ENCODE results near the gene PCOLCE2. TPM values are rescaled to one million over a fixed set of nuclear protein-coding genes. Genes with fewer than 3 reads are reported as not detected.

The PCOLCE2 gene
- total and polyA plus RNA-seq, 12 donors, result 49.9 to 143 (median 69.6) TPM

GRCh38 chr3:142801746-142802145, 87.1 kb downstream of the PCOLCE2 start:
- Histone ChIP-seq H3K9me3 (no peaks in the 10 kb centered on the region), H3K27me3 (no peaks in the 10 kb centered on the region), H3K36me3 (peaks cover 0 to 49% (median 0%) of the 10 kb centered on the region in 9 donors), H3K4me3 (no peak overlapping the region), H3K4me1 (peaks cover 0 to 7% (median 0%) of the 10 kb centered on the region in 9 donors), H3K27ac (no peak overlapping the region)
- TF ChIP-seq, protein P1, sequence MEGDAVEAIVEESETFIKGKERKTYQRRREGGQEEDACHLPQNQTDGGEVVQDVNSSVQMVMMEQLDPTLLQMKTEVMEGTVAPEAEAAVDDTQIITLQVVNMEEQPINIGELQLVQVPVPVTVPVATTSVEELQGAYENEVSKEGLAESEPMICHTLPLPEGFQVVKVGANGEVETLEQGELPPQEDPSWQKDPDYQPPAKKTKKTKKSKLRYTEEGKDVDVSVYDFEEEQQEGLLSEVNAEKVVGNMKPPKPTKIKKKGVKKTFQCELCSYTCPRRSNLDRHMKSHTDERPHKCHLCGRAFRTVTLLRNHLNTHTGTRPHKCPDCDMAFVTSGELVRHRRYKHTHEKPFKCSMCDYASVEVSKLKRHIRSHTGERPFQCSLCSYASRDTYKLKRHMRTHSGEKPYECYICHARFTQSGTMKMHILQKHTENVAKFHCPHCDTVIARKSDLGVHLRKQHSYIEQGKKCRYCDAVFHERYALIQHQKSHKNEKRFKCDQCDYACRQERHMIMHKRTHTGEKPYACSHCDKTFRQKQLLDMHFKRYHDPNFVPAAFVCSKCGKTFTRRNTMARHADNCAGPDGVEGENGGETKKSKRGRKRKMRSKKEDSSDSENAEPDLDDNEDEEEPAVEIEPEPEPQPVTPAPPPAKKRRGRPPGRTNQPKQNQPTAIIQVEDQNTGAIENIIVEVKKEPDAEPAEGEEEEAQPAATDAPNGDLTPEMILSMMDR (IDR thresholded peaks at IDR 0.05), result no peak
- DNase-seq (no peak), ATAC-seq (no peak)
- intact Hi-C loops (cut with DNase I), result loop anchor here in 1 of 10 donors (10.0 kb wide), 1 partner anchor 207 kb away; the partner anchor contains the start of gene PLS1
- 71 to 79% methylated on average over 2 of the region's 2 CpGs for WGBS, 2 donors

- ATAC-seq, result no peak
- Histone ChIP-seq H3K27me3 (no peaks in the 10 kb centered on the region), H3K4me1 (peaks cover 0 to 7% (median 0%) of the 10 kb centered on the region in 9 donors), H3K4me3 (no peak overlapping the region), H3K9me3 (no peaks in the 10 kb centered on the region), H3K27ac (no peak overlapping the region), H3K36me3 (peaks cover 0 to 17% (median 0%) of the 10 kb centered on the region in 9 donors)
- 55 to 57% methylated on average over 2 of the region's 2 CpGs for WGBS, 2 donors
- DNase-seq, result no peak
- TF ChIP-seq, protein P1 (IDR thresholded peaks at IDR 0.05), result no peak
- intact Hi-C loops (cut with DNase I), result no loop called here
Measured at GRCh38 chr3:142796823-142797222, 92.1 kb downstream of the PCOLCE2 start.

DNA sequence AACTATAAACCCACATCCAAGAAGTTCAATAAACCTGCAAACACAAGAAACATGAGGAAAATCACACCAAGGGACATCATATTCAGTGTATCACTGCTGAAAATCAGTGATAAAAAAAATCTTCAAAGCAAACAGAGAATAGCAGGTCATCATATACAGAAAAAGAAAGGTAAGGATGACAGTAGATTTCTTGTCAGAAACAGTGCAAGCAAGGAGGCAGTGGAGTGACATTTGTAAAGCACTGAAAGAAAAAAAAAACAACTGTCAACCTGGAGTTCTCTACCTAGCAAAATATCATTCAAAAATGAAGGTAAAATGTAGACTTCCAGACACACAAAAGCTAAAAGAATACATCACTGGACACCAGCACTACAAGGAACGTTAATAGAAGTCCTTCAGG, 93.6 kb downstream of the PCOLCE2 start:
- TF ChIP-seq, protein P1 (IDR thresholded peaks at IDR 0.05), result no peak
- no peak for DNase-seq
- no peaks in the 10 kb centered on the region for H3K27me3 ChIP-seq
- H3K9me3 ChIP-seq, result no peaks in the 10 kb centered on the region
- intact Hi-C loops (cut with DNase I), result no loop called here
- H3K27ac ChIP-seq, result no peak overlapping the region
- WGBS, 2 donors, result 95 to 96% methylated on average over 1 of the region's 1 CpG
- H3K4me1 ChIP-seq, result peaks cover 0 to 7% (median 0%) of the 10 kb centered on the region in 9 donors
- no peak for ATAC-seq
- H3K36me3 ChIP-seq, result peaks cover 0 to 14% (median 0%) of the 10 kb centered on the region in 9 donors
- H3K4me3 ChIP-seq, result no peak overlapping the region

GRCh38 chr3:142794508-142794907, 94.4 kb downstream of the PCOLCE2 start:
- ATAC-seq, result no peak

More at GRCh38 chr3:142794508-142794907, 94.4 kb downstream of the PCOLCE2 start:
- WGBS, 2 donors, result 69 to 77% methylated on average over 4 of the region's 4 CpGs
- no peaks in the 10 kb centered on the region for H3K27me3 ChIP-seq
- H3K27ac ChIP-seq, result no peak overlapping the region
- no peak for DNase-seq
- peaks cover 0 to 7% (median 0%) of the 10 kb centered on the region in 9 donors for H3K4me1 ChIP-seq
- H3K36me3 ChIP-seq, result peaks cover 0 to 14% (median 0%) of the 10 kb centered on the region in 9 donors
- no peak overlapping the region for H3K4me3 ChIP-seq
- TF ChIP-seq, protein P1 (IDR thresholded peaks at IDR 0.05), result no peak
- no peaks in the 10 kb centered on the region for H3K9me3 ChIP-seq
- intact Hi-C loops (cut with DNase I), result no loop called here

All from heart right ventricle (tissue), 16 donors.